Keratinocyte (primary cell): ENCODE results near the gene NAALADL1.

Experiments
- CTCF ChIP-seq, 3 experiments: IDR thresholded peaks in 1 of 3; conservative IDR thresholded peaks in 1 of 3; optimal IDR thresholded peaks in 1 of 3; 2 replicates in 2 of 3; 3 replicates in 1 of 3; pipeline versions ENCODE3 to v1.5.1; 2011; ENCODE audit warnings: low read length in 3 of 3, mild to moderate bottlenecking in 3 of 3, moderate library complexity in 2 of 3, control low read depth in 1 of 3, inconsistent platforms in 1 of 3; ENCODE audit not compliant: insufficient read depth in 2 of 3; ENCODE audit errors: extremely low read depth in 1 of 3
- EZH2 ChIP-seq: IDR thresholded peaks from one replicate; pipeline ENCODE4 v1.6.1; 2012; ENCODE audit warnings: inconsistent platforms, mild to moderate bottlenecking, low read length, moderate library complexity

GRCh38 chr11:64999478-64999877 lies 58.9 kb downstream of the NAALADL1 start:
- TF ChIP-seq CTCF (optimal IDR thresholded peaks at IDR 0.05 in 1 of 3, IDR thresholded peaks at IDR 0.05 in 1 of 3, conservative IDR thresholded peaks at IDR 0.05 in 1 of 3; ENCODE audit: extremely low read depth in 1 of 3, insufficient read depth in 2 of 3, low read length in 3 of 3) (no peak), EZH2 (no peak)
